ENCODE data around the gene FFAR2. TPM values are rescaled to one million over a fixed set of nuclear protein-coding genes. Genes with fewer than 3 reads are reported as not detected.

Gene FFAR2
- total RNA-seq, 1 experiment from 2014 or later = not detected

DNA sequence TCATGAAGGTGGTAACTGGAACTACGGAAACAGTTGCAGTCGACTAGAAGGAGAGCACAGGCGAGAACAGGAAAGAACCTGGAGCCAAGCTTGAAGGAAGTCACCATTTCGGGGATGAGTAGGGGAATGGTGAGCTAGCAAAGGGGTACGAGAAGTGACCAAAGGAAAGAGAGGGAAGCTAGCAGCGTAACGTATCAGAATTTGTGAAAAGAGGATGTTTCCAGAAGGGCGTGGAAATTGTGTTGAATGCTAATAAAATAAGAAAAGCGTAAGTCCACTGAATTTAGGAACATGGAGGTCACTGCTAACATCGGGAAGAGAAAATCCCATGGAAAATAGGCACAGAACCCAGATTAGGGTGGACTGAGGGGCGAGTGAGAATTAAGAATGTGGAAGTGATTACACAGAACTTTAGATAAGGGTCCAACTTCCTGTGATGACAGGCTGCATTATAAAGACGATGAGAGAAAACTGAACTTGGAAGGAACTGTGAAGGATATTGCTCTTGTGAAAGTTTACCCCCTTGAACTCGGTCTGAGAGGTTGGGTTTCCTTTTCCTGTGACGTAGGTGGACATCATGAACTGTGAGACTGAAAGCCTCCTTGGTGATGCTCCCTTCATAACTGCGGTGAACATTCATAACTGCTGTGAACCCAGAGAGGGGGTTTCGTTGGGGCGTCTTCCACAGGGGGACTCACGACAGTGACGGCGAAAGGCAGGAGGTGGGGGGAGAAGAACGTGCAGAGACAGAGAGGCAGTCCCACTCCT, 2.0 kb upstream of the FFAR2 start:
- no peaks in the 10 kb centered on the region for H3F3A ChIP-seq (ENCODE audit: low read length, unreplicated experiment)
- H3K36me3 ChIP-seq (ENCODE audit: low read depth, low read length) = no peaks in the 10 kb centered on the region
- POLR2A ChIA-PET (ENCODE audit: unreplicated experiment) = no interaction called here
- ATAC-seq (no peak), DNase-seq (no peak)
- TF ChIP-seq EZH2phosphoT487 (IDR thresholded peaks at IDR 0.05; ENCODE audit: borderline replicate concordance, low read length) = no peak
- no peak for TF ChIP-seq EZH2 (IDR thresholded peaks at IDR 0.05; ENCODE audit: low read length, unreplicated experiment)
- TF ChIP-seq, protein P1, sequence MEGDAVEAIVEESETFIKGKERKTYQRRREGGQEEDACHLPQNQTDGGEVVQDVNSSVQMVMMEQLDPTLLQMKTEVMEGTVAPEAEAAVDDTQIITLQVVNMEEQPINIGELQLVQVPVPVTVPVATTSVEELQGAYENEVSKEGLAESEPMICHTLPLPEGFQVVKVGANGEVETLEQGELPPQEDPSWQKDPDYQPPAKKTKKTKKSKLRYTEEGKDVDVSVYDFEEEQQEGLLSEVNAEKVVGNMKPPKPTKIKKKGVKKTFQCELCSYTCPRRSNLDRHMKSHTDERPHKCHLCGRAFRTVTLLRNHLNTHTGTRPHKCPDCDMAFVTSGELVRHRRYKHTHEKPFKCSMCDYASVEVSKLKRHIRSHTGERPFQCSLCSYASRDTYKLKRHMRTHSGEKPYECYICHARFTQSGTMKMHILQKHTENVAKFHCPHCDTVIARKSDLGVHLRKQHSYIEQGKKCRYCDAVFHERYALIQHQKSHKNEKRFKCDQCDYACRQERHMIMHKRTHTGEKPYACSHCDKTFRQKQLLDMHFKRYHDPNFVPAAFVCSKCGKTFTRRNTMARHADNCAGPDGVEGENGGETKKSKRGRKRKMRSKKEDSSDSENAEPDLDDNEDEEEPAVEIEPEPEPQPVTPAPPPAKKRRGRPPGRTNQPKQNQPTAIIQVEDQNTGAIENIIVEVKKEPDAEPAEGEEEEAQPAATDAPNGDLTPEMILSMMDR (conservative IDR thresholded peaks at IDR 0.05; ENCODE audit: low read depth, low read length) = no peak
- CTCF ChIA-PET = no interaction called here
- H3K9me2 ChIP-seq (replicated peaks; ENCODE audit: low read length) = no peaks in the 10 kb centered on the region
- H3K27me3 ChIP-seq (ENCODE audit: low read length) = peaks cover 21% of the 10 kb centered on the region
- no peak overlapping the region for H2AFZ ChIP-seq (ENCODE audit: low read length)
- no peak overlapping the region for H3K27ac ChIP-seq (ENCODE audit: low read length)
- no peaks in the 10 kb centered on the region for H3K9me3 ChIP-seq (ENCODE audit: low read length)
- no peaks in the 10 kb centered on the region for H3K4me1 ChIP-seq (ENCODE audit: insufficient read depth, low read length)
- intact Hi-C loops (cut with micrococcal nuclease) = no loop called here
- H3K79me2 ChIP-seq (ENCODE audit: low read length) = no peaks in the 10 kb centered on the region
- BruUV-seq (replicated peaks) = no TSS peak
- H4K20me1 ChIP-seq (ENCODE audit: low read length) = no peaks in the 10 kb centered on the region
- H3K4me3 ChIP-seq (ENCODE audit: low read length) = no peak overlapping the region
- H3K9ac ChIP-seq (ENCODE audit: low read length) = no peak overlapping the region
- no peak overlapping the region for H3K4me2 ChIP-seq (ENCODE audit: low read length)

DNA sequence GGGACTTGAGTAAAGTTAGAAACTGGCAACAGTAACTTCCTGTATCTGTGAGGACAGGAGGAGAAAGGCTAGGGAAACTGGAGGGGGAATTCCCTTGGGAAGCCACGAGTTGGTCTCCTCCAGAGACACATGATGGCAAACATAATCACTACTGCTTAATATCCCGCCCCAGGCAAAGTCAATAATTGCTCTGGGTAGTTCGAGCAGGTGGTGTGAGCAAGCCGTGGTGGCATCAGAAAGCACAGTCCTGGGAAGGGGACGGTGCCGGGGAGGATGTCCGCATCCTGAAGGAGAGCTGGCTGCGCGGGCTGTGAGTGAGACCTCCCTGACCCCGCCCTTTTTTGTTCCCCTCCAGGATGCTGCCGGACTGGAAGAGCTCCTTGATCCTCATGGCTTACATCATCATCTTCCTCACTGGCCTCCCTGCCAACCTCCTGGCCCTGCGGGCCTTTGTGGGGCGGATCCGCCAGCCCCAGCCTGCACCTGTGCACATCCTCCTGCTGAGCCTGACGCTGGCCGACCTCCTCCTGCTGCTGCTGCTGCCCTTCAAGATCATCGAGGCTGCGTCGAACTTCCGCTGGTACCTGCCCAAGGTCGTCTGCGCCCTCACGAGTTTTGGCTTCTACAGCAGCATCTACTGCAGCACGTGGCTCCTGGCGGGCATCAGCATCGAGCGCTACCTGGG, 1.4 kb downstream of the FFAR2 start:
- no peaks in the 10 kb centered on the region for H4K20me1 ChIP-seq (ENCODE audit: low read length)
- intact Hi-C loops (cut with micrococcal nuclease) = no loop called here
- DNase-seq = peak; percentile 9
- no peaks in the 10 kb centered on the region for H3F3A ChIP-seq (ENCODE audit: low read length, unreplicated experiment)
- TF ChIP-seq EZH2 (IDR thresholded peaks at IDR 0.05; ENCODE audit: low read length, unreplicated experiment) (no peak), EZH2phosphoT487 (IDR thresholded peaks at IDR 0.05; ENCODE audit: borderline replicate concordance, low read length) (no peak)
- TF ChIP-seq, protein P1 (conservative IDR thresholded peaks at IDR 0.05; ENCODE audit: low read depth, low read length) = no peak
- no peak overlapping the region for H3K4me3 ChIP-seq (ENCODE audit: low read length)
- no peaks in the 10 kb centered on the region for H3K36me3 ChIP-seq (ENCODE audit: low read depth, low read length)
- H3K27ac ChIP-seq (ENCODE audit: low read length) = no peak overlapping the region
- no peaks in the 10 kb centered on the region for H3K79me2 ChIP-seq (ENCODE audit: low read length)
- no peak overlapping the region for H3K4me2 ChIP-seq (ENCODE audit: low read length)
- no peak for ATAC-seq
- H2AFZ ChIP-seq (ENCODE audit: low read length) = no peak overlapping the region
- POLR2A ChIA-PET (ENCODE audit: unreplicated experiment) = no interaction called here
- BruUV-seq (replicated peaks) = no TSS peak
- H3K9ac ChIP-seq (ENCODE audit: low read length) = no peak overlapping the region
- H3K4me1 ChIP-seq (ENCODE audit: insufficient read depth, low read length) = no peaks in the 10 kb centered on the region
- CTCF ChIA-PET = no interaction called here
- H3K9me3 ChIP-seq (ENCODE audit: low read length) = no peaks in the 10 kb centered on the region
- no peaks in the 10 kb centered on the region for H3K9me2 ChIP-seq (replicated peaks; ENCODE audit: low read length)
- H3K27me3 ChIP-seq (ENCODE audit: low read length) = peaks cover 21% of the 10 kb centered on the region

All from PC-3 (cell line).